Cerebellar cortex (tissue), 1 donor: ENCODE data around the gene ACVR1.
"Not testable (repeated sequence)": the region's sequence is repeated elsewhere in the genome, so short reads cannot be mapped to it uniquely, and the experiment has no call there.

Experiments used
- DNase-seq: peaks from one replicate; pipeline ENCODE4 v3.0.0-alpha.2; 2015; ENCODE audit warnings: low spot score

Gene ACVR1

GRCh38 chr2:157893611-157894010, 17.5 kb upstream of the ACVR1 start:
- DNase-seq, result no peak

- no peak for DNase-seq
Measured at GRCh38 chr2:157891643-157892041, 15.5 kb upstream of the ACVR1 start.

DNA sequence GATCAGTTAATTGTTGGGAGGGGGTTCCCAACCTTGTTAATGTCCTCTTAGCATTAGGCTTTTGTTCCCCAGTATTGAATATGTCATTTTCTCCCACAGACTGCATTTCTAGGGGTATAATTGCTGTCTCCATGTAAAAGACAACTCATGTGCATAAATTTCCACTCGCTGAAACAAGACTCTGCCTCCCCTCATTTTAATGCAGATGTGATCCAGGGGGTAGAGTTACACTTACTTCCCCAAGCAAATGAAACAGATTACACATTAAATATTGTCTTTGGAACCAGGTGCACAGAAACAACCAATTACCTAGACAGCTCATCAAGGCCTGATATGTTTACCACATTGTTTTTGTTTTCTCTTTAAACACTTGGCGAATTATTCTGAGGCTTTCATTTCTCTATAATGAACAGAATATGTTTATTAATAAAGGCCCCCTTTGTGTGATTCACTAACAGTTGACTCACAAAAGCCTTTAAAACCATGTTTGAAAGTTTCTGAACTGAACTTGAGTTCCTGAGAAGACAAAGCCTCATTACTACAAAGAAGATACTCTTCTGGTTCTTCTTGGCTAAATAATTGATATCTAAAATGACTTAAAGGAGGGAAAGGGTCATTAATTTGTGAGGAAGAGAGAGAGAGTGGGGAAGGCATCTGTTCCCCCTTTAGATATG, 15.0 kb upstream of the ACVR1 start:
- no peak for DNase-seq

DNA sequence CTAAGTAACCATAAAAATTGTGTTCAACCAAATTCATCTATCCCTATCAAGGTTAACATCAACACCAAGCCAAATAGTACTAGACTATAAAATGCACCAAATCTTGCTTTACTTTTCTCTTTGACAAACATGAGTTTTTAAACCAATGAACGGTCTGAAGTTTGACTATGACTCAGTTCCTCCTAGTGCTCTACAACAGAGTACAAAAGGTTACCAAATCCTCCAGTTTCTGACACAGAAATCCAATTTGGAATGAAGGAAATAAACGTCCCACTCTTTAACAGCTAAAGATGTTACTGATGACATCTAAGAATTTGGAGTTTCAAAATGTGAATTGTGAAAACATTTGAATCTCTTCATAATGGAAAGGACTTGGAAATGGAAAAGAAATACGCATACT, 11.8 kb upstream of the ACVR1 start:
- no peak for DNase-seq

GRCh38 chr2:157884533-157884932, 8.4 kb upstream of the ACVR1 start:
- not testable (repeated sequence) for DNase-seq

GRCh38 chr2:157880927-157881326, 4.8 kb upstream of the ACVR1 start:
- no peak for DNase-seq

GRCh38 chr2:157877761-157878400, 1.8 kb upstream of the ACVR1 start:
- no peak for DNase-seq

GRCh38 chr2:157876786-157877138, 632 bp upstream of the ACVR1 start:
- peak; percentile 67 for DNase-seq

- DNase-seq, result no peak
Measured at GRCh38 chr2:157875641-157876065, 477 bp downstream of the ACVR1 start.

GRCh38 chr2:157874997-157875640, 1.0 kb downstream of the ACVR1 start:
- DNase-seq, result peak; percentile 42

DNA sequence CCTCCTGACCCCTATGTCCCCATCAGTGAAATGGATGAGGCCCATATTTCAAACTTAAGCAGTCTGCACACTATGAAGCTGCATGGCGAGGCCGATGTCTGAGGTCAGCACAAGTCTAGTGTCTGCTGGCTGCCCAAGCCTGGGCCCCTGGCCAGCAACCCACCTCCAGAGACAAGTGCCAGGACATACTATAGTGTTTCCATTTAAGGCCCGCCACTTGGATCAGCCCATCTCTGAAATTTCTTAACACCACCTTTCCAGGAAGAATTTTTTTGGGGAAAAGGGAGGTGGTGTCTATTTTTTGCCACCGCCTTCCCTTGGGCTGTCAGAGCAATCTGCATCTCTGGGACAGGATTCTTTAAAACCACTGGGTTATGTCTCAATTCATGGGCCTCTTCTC, 1.8 kb downstream of the ACVR1 start:
- no peak for DNase-seq

- no peak for DNase-seq
Measured at GRCh38 chr2:157872791-157873190, 3.3 kb downstream of the ACVR1 start.

GRCh38 chr2:157871415-157871814, 4.7 kb downstream of the ACVR1 start:
- no peak for DNase-seq

DNA sequence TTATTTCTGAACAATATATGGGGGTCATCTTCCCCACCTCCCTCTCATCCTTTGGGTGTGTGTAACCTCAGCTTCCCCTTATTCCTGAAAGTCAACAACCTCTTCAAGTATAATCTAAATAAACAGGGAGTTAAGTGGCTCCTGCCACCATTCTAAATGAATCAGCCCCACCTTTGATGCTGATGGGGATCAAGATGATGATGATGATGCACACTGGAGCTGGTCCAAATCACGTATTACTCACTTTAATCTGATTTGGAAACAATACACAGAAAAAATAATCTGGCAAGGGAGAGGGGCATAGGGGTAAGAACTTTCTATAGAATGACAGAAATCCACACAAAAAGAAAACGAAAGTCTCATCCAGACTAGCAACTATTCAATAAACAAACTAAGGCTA, 7.1 kb downstream of the ACVR1 start:
- DNase-seq, result no peak

DNA sequence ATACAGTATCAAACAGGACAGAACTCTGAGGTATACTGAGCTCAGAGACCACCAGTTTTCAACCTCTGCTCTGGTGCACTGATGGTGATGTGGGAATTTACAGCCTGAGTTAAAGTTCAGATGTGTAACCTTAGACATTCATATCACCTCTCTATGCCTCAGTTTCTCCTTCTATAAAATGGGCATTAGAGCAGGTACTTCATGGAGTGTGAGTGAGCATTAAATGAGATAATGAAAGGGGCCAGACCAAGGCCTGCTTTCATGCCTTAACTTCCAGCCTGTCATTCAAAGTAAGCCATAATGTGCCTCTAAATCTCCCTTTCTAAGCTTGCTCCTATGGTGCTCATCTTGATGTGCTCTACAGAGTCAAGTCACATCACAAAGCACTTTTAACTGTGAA, 8.4 kb downstream of the ACVR1 start:
- DNase-seq, result no peak

DNA sequence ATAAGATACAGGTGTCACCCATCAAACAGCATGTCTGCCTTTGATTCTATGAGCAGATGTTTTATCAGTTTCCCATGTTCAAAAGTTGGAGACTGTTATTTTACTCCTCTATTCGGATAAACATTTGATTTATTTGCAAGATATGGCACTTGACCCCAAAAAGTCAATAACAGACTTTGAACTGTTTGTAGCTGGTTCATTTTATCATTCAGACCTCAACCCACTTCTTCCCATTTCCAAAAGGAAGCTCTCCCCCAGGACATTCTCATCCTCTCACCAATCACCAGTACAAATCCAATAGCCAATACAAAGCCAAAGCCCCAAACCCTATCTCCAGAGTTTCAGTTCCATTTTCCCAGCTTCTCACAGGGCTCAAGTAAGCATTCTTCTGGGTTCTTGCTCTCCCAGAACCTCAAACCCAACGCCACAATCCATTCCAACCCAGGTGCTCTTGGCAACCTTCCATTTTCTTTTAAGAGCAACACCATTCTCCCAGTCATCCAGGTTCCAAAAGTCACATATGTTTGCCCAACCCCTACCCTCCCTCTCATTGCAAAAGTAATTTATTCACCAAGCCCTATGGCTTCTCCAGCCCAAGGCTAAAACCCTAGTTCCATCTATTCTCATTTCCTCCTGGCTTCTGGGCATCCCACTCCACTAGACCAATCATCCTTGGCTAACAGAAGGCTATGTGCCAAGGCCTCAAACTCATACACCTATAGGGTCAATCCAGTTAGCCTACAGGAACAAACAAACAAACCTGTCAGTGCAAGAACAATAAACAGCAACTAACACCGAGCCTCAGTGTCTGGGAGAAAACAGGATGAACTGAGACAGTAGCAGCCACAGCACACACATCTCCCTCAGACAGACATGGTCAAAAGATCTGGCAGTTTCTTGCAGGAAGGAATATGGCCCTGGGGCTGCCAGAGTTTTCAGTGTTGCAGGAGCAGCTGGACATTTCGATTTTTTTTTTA, 9.2 kb downstream of the ACVR1 start:
- DNase-seq, result no peak

- no peak for DNase-seq
Measured at GRCh38 chr2:157866202-157866601, 9.9 kb downstream of the ACVR1 start.

DNA sequence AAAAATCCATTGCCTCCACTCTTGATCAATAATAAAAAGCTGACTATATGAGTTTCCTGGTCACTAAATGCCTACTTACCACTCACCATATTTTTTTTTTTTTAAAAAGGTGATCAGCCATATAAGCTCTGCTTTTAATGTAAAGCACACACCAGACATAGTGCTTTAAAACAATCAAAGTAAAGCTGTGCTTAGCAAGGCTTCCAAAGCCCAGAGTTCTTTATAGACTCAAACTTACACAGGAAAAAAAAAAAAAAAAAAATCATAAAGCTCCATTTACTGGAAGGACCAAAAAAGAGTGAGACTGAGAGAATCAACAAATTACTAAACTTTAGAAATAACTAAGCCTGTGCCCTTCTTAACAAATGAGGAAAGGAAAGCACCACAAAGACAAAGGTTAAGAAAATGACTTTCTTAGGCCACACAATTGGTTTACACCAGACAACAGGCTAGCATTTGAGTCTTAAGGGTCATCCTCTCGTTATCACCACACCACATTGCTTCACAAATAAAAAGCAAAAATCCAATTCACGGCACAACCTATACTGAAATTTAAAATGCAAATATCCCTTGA, 11.2 kb downstream of the ACVR1 start:
- DNase-seq, result no peak

DNA sequence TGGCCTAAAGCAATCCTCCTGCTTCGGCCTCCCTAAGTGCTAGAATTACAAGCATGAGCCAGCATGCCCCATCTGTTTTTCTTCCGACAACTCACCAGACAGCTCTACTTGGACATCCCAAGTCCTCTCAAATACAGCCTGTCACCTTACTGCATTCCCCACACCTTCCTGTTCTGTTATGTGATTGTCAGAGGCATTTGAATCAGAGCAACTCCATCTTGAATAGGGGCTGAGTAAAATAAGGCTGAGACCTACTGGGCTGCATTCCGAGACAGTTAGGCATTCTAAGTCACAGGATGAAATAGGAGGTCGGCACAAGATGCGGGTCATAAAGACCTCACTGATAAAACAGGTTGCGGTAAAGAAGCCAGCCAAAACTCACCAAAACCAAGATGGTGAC, 17.3 kb downstream of the ACVR1 start:
- DNase-seq, result no peak

- no peak for DNase-seq
Measured at GRCh38 chr2:157857881-157858280, 18.2 kb downstream of the ACVR1 start.

DNA sequence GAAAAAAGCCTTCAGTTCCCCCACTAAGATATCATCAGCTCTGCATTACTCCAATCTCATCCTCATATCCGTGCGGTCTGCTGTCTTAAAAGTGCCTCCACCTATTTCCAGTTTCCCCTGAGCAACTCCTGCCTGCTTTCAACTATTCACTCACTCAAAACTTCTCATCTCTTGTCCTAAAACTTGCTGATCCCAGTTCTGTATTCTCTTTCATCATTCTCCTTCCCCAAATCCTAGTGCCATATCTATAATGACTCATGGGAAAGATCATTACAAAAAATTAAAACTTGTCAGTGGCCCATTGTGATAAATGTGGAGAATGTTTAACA, 20.0 kb downstream of the ACVR1 start:
- DNase-seq, result no peak

GRCh38 chr2:157853820-157854219, 22.3 kb downstream of the ACVR1 start:
- DNase-seq, result no peak
